Middle frontal gyrus (tissue), 1 donor: ENCODE measurements around the gene FN3KRP.
A peak's percentile ranks its signal among the peaks of the same experiment; 100 is the strongest.

Experiments
- DNase-seq: peaks from one replicate; pipeline ENCODE4 v3.0.0-alpha.2; 2015; ENCODE audit warnings: low spot score; ENCODE audit errors: extremely low spot score

Gene FN3KRP

DNA sequence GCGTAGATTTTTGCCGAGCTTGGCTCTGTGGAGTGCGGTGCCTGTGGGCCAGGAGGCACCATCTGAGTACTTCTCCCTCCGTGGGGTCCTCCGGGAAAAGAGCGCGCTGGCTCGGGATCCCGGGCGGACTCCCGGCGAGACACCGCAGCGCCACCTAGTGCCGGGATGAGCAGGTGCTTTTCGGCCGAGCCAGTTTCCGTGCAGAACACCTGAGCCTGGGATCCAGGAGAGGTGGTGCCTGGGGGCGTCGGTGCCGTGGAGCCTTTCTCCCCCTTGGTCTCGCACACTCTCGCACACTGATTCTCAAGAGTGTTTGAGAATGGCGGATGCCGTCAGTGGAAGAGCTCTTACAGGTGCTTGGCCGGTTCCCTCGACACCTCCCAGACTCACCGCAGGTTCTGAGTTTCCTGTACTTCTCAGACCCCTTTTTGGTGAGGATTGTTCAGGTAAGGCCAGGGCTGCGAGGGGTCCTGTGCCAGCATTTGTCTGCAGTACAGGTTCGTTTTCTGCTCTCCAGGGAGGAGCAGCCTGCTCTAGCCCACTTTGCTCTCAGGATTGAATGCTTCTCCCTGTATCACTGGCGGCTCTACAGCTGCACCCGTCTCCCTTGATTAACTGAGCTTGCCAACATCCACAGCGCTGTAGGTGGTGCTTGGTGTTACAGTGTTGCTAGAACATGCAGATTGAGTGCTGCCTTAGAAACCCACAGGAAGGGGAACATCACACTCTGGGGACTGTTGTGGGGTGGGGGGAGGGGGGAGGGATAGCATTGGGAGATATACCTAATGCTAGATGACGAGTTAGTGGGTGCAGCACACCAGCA, 58.7 kb downstream of the FN3KRP start:
- DNase-seq, result peak; percentile 10

DNA sequence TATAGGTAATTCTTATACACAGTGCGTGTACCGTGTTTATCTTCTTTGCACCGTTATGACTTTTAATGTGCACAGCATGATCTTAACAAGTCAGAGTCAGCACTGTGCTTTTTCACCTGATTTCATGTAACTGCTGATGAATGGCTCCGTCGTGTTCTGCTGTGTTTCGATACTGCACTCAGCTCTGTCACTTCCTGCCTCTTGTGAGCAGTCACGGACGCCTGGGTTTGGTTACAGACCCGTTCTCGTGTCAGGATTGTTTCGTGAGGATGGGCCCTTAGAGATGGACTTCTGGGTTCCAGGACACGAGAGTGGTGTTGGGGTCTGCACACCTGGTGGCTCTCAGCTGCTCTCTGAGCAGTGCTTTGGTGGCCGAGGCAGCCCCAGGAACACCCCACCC, 59.9 kb downstream of the FN3KRP start:
- no peak for DNase-seq
